GM12872 (cell line): ENCODE data around the gene GPR137.

Source experiments
- CTCF ChIP-seq: IDR thresholded peaks from 3 replicates; pipeline ENCODE4 v1.5.1; 2011; ENCODE audit warnings: low read depth, mild to moderate bottlenecking, low read length, moderate library complexity; ENCODE audit not compliant: insufficient read depth

GPR137 gene

GRCh38 chr11:64255135-64256128 lies 30.2 kb upstream of the GPR137 start:
- no peak for TF ChIP-seq CTCF

- TF ChIP-seq CTCF: no peak
Measured at GRCh38 chr11:64256300-64256699, 29.3 kb upstream of the GPR137 start.

- TF ChIP-seq CTCF: no peak
Measured at GRCh38 chr11:64258356-64258755, 27.3 kb upstream of the GPR137 start.

GRCh38 chr11:64258946-64259532 lies 26.6 kb upstream of the GPR137 start:
- no peak for TF ChIP-seq CTCF

- TF ChIP-seq CTCF: no peak
Measured at GRCh38 chr11:64259533-64260067, 26.0 kb upstream of the GPR137 start.

GRCh38 chr11:64260147-64260708 lies 25.4 kb upstream of the GPR137 start:
- TF ChIP-seq CTCF: no peak

- no peak for TF ChIP-seq CTCF
Measured at GRCh38 chr11:64261556-64262080, 24.0 kb upstream of the GPR137 start.
